ENCODE data around the gene LRRC2. TPM values are rescaled to one million over a fixed set of nuclear protein-coding genes. Genes with fewer than 3 reads are reported as not detected.
A peak's percentile ranks its signal among the peaks of the same experiment; 100 is the strongest.
"Not testable (repeated sequence)": the region's sequence is repeated elsewhere in the genome, so short reads cannot be mapped to it uniquely, and the experiment has no call there.

LRRC2 gene
- total and polyA plus RNA-seq, 4 donors = 1.4 to 4.6 (median 2.9) TPM

DNA sequence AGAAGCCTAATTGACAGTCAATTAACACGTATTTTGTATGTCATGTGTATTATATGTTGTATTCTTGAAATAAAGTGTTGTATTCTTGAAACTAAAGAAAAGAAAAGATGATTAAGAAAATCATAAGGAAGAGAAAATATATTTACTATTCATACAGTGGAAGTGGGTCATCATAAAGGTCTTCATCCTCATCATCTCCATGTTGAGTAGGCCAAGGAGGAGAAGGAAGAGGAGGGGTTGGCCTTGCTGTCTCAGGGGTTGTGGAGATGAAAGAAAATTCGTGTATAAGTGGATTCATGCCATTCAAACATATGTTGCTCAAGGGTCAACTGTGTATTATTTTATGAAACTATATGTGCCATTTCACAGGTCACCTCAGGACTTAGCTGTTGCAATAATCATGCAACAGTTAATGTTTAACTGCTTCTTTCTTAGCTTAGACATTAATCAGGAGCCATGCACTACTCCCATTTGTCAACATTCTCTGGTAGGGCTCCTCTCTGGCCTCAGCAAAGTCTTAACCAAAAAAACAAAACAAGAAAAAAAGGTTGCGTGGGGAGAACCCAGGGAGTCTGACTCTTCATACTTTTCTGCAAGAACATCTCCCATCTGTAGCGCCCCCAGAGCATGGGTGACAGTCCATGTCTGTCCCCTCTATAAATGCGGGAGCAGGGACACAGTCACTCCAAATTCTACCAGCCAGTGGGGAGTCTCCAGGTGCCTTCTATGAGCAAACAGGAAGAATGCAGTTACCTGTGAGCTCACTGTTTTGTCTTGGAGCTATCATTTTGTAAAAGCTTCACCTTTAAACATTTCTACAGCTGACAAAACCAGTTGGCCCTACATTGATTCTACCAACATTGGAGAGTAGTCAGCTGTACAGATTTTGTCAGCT, 19.9 kb upstream of the LRRC2 start:
- H3K27ac ChIP-seq (ENCODE audit: low read depth, low read length) = no peak overlapping the region
- 75% methylated on average over 3 of the region's 5 CpGs for WGBS (ENCODE audit: insufficient coverage)
- no peaks in the 10 kb centered on the region for H3K9me3 ChIP-seq (ENCODE audit: control insufficient read depth, insufficient read depth, low read length)
- no peaks in the 10 kb centered on the region for H3K36me3 ChIP-seq (ENCODE audit: control insufficient read depth, insufficient read depth, low read length)
- no peaks in the 10 kb centered on the region for H3K27me3 ChIP-seq (ENCODE audit: control insufficient read depth, insufficient read depth, low read length)
- no peak overlapping the region for H3K4me3 ChIP-seq (ENCODE audit: low read depth, low read length)
- H3K4me1 ChIP-seq (ENCODE audit: control insufficient read depth, insufficient read depth, low read length) = no peaks in the 10 kb centered on the region
- DNase-seq (ENCODE audit: low read depth in 4 of 6, low spot score in 6 of 6) = no peak

DNA sequence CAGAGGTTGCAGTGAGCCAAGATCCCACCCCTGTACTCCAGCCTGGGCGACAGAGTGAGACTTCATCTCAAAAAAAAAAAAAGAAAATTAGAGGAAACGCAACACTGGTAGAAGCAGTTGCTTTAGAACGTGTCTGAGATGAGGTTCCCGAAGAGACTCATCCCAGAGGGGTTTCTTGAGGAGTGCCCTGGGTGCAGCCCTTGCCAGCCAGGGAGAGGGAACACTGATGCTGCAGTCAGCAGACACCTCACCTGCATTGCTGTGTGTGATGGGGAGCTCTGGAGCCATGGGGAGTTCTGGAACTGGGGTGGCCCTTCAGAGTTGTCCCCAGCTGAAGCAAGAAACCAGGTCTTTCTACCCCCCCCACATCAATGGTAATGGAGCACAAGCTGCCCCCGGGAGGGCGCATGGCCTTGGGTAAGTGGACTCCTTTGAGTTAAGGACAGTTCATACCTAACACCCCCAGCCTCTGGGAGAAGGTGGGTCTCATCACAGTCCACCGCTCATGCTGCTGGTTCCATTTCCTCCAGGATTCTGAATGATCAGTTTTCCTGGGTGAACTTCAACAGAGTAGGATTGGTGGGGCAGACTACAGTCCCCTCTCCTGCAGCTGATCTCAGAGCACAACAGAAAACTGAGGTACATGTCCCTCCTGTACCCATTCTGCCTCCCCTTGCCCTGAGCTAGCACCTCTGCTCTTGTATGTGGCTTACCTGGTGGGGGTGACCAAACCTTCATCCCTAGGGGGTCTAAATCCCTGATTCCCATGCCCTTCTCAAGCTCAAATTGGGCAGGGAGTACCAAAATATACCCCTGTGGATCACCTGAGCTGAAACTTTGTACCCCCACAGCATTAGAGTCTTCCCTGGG, 18.7 kb upstream of the LRRC2 start:
- H3K4me3 ChIP-seq (ENCODE audit: low read depth, low read length) = no peak overlapping the region
- H3K9me3 ChIP-seq (ENCODE audit: control insufficient read depth, insufficient read depth, low read length) = no peaks in the 10 kb centered on the region
- no peak overlapping the region for H3K27ac ChIP-seq (ENCODE audit: low read depth, low read length)
- WGBS (ENCODE audit: insufficient coverage) = 86% methylated on average over 4 of the region's 7 CpGs
- H3K4me1 ChIP-seq (ENCODE audit: control insufficient read depth, insufficient read depth, low read length) = peaks cover under 1% of the 10 kb centered on the region
- H3K36me3 ChIP-seq (ENCODE audit: control insufficient read depth, insufficient read depth, low read length) = no peaks in the 10 kb centered on the region
- no peak for DNase-seq (ENCODE audit: low read depth in 4 of 6, low spot score in 6 of 6)
- H3K27me3 ChIP-seq (ENCODE audit: control insufficient read depth, insufficient read depth, low read length) = peaks cover 9% of the 10 kb centered on the region

DNA sequence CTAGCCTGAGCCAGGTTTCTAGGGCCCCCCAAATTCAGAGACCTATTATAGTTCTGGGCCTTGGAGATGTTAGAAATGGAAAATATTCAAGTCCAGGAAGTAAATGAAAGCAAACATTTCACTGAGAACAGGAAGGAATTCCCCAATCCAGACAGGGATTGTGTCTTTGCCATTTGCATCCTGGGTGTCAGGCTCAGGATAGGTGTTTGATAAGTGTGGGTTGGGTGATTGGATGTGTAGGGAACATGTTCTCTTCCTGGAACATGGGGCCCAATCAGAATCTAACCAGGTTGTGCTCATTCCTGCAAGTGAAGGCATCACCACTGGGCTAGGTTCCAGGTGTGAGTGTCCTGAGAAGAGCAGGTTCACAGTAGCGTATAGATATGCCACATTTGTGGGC, 14.6 kb upstream of the LRRC2 start:
- Histone ChIP-seq H3K9me3 (ENCODE audit: control insufficient read depth, insufficient read depth, low read length) (no peaks in the 10 kb centered on the region), H3K36me3 (ENCODE audit: control insufficient read depth, insufficient read depth, low read length) (no peaks in the 10 kb centered on the region), H3K27me3 (ENCODE audit: control insufficient read depth, insufficient read depth, low read length) (peaks cover 47% of the 10 kb centered on the region), H3K27ac (ENCODE audit: low read depth, low read length) (no peak overlapping the region), H3K4me3 (ENCODE audit: low read depth, low read length) (no peak overlapping the region), H3K4me1 (ENCODE audit: control insufficient read depth, insufficient read depth, low read length) (peaks cover 10% of the 10 kb centered on the region)
- WGBS (ENCODE audit: insufficient coverage) = 100% methylated on average over 1 of the region's 1 CpG
- no peak for DNase-seq (ENCODE audit: low read depth in 4 of 6, low spot score in 6 of 6)

GRCh38 chr3:46579756-46580286, 13.7 kb upstream of the LRRC2 start:
- no peaks in the 10 kb centered on the region for H3K36me3 ChIP-seq (ENCODE audit: control insufficient read depth, insufficient read depth, low read length)
- H3K27ac ChIP-seq (ENCODE audit: low read depth, low read length) = no peak overlapping the region
- DNase-seq (ENCODE audit: low read depth in 4 of 6, low spot score in 6 of 6) = no peak
- 21% methylated on average over 7 of the region's 14 CpGs for WGBS (ENCODE audit: insufficient coverage)
- H3K4me3 ChIP-seq (ENCODE audit: low read depth, low read length) = no peak overlapping the region
- no peaks in the 10 kb centered on the region for H3K9me3 ChIP-seq (ENCODE audit: control insufficient read depth, insufficient read depth, low read length)
- H3K4me1 ChIP-seq (ENCODE audit: control insufficient read depth, insufficient read depth, low read length) = peaks cover 10% of the 10 kb centered on the region
- H3K27me3 ChIP-seq (ENCODE audit: control insufficient read depth, insufficient read depth, low read length) = peaks cover 55% of the 10 kb centered on the region

GRCh38 chr3:46578973-46579755, 13.1 kb upstream of the LRRC2 start:
- H3K36me3 ChIP-seq (ENCODE audit: control insufficient read depth, insufficient read depth, low read length) = no peaks in the 10 kb centered on the region
- peaks cover 10% of the 10 kb centered on the region for H3K4me1 ChIP-seq (ENCODE audit: control insufficient read depth, insufficient read depth, low read length)
- 41% methylated on average over 10 of the region's 10 CpGs for WGBS (ENCODE audit: insufficient coverage)
- DNase-seq (ENCODE audit: low read depth in 4 of 6, low spot score in 6 of 6) = no peak
- H3K9me3 ChIP-seq (ENCODE audit: control insufficient read depth, insufficient read depth, low read length) = no peaks in the 10 kb centered on the region
- peaks cover 56% of the 10 kb centered on the region for H3K27me3 ChIP-seq (ENCODE audit: control insufficient read depth, insufficient read depth, low read length)
- no peak overlapping the region for H3K4me3 ChIP-seq (ENCODE audit: low read depth, low read length)
- no peak overlapping the region for H3K27ac ChIP-seq (ENCODE audit: low read depth, low read length)

- peak in 1 of 6 donors; percentile 15 for DNase-seq (ENCODE audit: low read depth in 4 of 6, low spot score in 6 of 6)
- 20% methylated on average over 1 of the region's 18 CpGs for WGBS (ENCODE audit: insufficient coverage)
- not testable (repeated sequence) for H3K4me1 ChIP-seq (ENCODE audit: control insufficient read depth, insufficient read depth, low read length); H3K9me3 ChIP-seq (ENCODE audit: control insufficient read depth, insufficient read depth, low read length); H3K4me3 ChIP-seq (ENCODE audit: low read depth, low read length); H3K27ac ChIP-seq (ENCODE audit: low read depth, low read length); H3K36me3 ChIP-seq (ENCODE audit: control insufficient read depth, insufficient read depth, low read length)
- peaks cover 63% of the 10 kb centered on the region for H3K27me3 ChIP-seq (ENCODE audit: control insufficient read depth, insufficient read depth, low read length)
These were observed 11.6 kb upstream of the LRRC2 start for GRCh38 chr3:46577580-46578249.

- H3K4me1 ChIP-seq (ENCODE audit: control insufficient read depth, insufficient read depth, low read length) = peaks cover 10% of the 10 kb centered on the region
- no peaks in the 10 kb centered on the region for H3K36me3 ChIP-seq (ENCODE audit: control insufficient read depth, insufficient read depth, low read length)
- WGBS (ENCODE audit: insufficient coverage) = 6% methylated on average over 21 of the region's 21 CpGs
- H3K27me3 ChIP-seq (ENCODE audit: control insufficient read depth, insufficient read depth, low read length) = peaks cover 63% of the 10 kb centered on the region
- H3K4me3 ChIP-seq (ENCODE audit: low read depth, low read length) = no peak overlapping the region
- H3K9me3 ChIP-seq (ENCODE audit: control insufficient read depth, insufficient read depth, low read length) = no peaks in the 10 kb centered on the region
- no peak for DNase-seq (ENCODE audit: low read depth in 4 of 6, low spot score in 6 of 6)
- H3K27ac ChIP-seq (ENCODE audit: low read depth, low read length) = no peak overlapping the region
These were observed 10.8 kb upstream of the LRRC2 start for GRCh38 chr3:46576879-46577278.

DNA sequence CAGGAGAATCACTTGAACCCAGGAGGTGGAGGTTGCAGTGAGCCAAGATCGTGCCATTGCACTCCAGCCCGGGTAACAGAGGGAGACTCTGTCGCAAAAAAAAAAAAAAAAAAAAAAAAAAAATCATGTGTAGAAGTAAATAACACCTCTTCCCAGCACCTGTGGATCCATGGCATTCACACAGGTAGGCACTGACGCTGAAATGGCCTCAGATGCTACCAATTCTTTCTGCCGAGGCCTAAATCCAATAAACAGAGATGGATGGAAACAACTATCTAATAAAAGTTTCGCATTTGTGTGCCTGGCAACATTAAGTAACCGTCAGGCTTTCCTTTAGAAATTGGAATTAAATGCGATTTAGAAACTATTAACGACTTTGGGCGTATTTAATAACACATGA, 10.3 kb upstream of the LRRC2 start:
- H3K4me1 ChIP-seq (ENCODE audit: control insufficient read depth, insufficient read depth, low read length) = peaks cover 10% of the 10 kb centered on the region

More for the DNA sequence above, 10.3 kb upstream of the LRRC2 start:
- Histone ChIP-seq H3K36me3 (ENCODE audit: control insufficient read depth, insufficient read depth, low read length) (no peaks in the 10 kb centered on the region), H3K9me3 (ENCODE audit: control insufficient read depth, insufficient read depth, low read length) (no peaks in the 10 kb centered on the region), H3K27ac (ENCODE audit: low read depth, low read length) (no peak overlapping the region), H3K27me3 (ENCODE audit: control insufficient read depth, insufficient read depth, low read length) (peaks cover 63% of the 10 kb centered on the region), H3K4me3 (ENCODE audit: low read depth, low read length) (no peak overlapping the region)
- 22% methylated on average over 4 of the region's 10 CpGs for WGBS (ENCODE audit: insufficient coverage)
- DNase-seq (ENCODE audit: low read depth in 4 of 6, low spot score in 6 of 6) = no peak
